Measurements from ENCODE around the gene ACADVL.
A peak's percentile ranks its signal among the peaks of the same experiment; 100 is the strongest.

DNA sequence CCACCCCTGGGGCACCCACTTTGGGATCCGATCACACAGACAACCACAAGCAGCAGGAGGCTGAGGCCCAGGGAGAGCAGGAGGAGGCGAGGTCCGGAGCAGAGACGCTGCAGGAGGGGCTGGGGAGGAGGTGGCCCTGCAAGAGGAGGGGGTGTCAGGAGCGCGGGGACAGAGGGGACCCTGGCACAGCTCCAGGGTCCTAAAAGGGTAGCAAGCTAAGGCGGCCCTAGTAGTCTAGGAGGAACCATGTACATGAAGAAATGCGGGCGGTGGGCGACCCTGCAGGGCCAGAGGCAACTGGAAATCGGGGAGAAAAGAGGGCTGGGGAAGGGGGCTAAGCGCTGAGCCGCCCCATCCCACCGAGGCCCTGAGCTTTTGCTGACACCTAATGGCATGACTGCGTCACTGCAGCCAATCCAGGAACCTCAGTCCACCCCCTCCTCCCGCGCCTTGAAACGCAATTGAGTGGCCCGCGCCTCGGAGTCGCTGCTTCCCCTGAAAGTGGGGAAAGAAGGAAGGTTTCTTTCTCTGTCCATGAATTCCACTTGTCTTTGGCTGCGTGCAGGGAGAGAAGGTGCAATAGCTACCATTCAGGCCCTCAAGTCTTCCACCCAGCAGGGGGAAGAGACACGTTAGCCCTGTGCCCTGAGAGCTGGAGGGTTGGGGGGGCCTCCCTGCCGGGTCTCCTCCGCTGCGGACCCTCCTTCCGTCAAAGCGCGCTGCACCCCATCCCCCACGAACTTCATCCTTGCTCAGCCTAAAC, 42.4 kb upstream of the ACADVL start:
- TF ChIP-seq, protein P1, sequence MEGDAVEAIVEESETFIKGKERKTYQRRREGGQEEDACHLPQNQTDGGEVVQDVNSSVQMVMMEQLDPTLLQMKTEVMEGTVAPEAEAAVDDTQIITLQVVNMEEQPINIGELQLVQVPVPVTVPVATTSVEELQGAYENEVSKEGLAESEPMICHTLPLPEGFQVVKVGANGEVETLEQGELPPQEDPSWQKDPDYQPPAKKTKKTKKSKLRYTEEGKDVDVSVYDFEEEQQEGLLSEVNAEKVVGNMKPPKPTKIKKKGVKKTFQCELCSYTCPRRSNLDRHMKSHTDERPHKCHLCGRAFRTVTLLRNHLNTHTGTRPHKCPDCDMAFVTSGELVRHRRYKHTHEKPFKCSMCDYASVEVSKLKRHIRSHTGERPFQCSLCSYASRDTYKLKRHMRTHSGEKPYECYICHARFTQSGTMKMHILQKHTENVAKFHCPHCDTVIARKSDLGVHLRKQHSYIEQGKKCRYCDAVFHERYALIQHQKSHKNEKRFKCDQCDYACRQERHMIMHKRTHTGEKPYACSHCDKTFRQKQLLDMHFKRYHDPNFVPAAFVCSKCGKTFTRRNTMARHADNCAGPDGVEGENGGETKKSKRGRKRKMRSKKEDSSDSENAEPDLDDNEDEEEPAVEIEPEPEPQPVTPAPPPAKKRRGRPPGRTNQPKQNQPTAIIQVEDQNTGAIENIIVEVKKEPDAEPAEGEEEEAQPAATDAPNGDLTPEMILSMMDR (IDR thresholded peaks at IDR 0.05): peak; percentile 60 to 94
- no peak for TF ChIP-seq EP300 (IDR thresholded peaks at IDR 0.05)
- TF ChIP-seq POLR2A (IDR thresholded peaks at IDR 0.05): no peak
